GM21515 (cell line): ENCODE results near the gene PIBF1.
"Not testable (repeated sequence)": the region's sequence is repeated elsewhere in the genome, so short reads cannot be mapped to it uniquely, and the experiment has no call there.

Source experiments
- ATAC-seq: cut with Tn5 transposase; IDR thresholded peaks from one replicate; pipeline ENCODE4 v1.9.1; 2021; ENCODE audit not compliant: unreplicated experiment

PIBF1 gene, protein sequence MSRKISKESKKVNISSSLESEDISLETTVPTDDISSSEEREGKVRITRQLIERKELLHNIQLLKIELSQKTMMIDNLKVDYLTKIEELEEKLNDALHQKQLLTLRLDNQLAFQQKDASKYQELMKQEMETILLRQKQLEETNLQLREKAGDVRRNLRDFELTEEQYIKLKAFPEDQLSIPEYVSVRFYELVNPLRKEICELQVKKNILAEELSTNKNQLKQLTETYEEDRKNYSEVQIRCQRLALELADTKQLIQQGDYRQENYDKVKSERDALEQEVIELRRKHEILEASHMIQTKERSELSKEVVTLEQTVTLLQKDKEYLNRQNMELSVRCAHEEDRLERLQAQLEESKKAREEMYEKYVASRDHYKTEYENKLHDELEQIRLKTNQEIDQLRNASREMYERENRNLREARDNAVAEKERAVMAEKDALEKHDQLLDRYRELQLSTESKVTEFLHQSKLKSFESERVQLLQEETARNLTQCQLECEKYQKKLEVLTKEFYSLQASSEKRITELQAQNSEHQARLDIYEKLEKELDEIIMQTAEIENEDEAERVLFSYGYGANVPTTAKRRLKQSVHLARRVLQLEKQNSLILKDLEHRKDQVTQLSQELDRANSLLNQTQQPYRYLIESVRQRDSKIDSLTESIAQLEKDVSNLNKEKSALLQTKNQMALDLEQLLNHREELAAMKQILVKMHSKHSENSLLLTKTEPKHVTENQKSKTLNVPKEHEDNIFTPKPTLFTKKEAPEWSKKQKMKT

DNA sequence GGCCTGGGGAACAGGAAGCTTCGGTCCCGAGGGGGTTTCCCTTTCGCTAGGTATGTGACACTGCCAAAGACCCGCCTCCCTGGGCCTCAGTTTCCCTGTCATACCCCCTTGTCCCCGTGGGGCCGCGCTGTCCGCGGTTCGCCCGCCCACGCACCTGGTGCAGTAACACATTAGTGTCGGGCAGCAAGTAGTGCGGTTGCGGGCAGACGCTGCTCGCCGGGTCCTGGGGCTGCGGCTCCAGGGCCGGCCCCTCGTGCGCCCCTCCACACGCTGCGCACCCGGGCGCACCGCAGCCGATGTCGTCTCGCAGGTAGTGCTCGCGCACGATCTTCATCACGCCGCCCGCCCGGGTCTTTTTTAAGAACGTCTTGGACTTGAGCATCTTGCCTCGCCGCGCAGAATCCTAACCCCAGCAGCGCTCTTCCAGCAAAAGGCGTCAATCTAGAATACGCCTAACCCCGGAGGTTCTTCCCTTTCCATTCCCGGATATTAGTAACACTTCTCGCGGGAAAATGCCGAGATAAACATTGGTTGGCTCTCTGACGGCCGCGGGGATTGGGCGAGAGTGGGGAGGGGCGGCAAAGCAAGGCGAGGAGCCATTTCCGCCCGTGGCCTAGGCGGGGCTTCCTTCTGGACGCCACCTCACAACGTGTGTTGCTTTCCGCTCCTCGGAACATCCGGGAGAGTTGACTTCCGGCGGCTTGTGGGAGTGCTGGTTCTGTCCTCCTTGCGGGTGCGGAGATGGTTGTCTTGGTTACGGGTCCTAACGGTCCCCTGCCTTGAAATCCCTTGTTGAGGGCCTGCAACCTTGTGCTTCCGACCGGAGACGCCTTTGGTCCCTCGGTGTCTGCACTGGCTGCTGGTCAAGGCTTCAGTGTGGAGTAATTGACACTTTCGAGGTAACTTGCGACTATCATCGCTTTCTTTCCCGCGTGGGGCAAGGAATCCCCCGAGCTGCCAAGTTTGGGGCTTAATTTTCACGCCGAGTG, at the start of gene PIBF1, which contains the start of gene DIS3:
PIBF1 (plus strand) TSS at position 683 of the 989 bp plus-strand sequence. CDS start 1,337 bp downstream, outside the sequence.
DIS3 (minus strand) TSS at position 450 of the 989 bp plus-strand sequence; CDS start at position 382, 68 bp downstream.
- peak; percentile 99 for ATAC-seq

DNA sequence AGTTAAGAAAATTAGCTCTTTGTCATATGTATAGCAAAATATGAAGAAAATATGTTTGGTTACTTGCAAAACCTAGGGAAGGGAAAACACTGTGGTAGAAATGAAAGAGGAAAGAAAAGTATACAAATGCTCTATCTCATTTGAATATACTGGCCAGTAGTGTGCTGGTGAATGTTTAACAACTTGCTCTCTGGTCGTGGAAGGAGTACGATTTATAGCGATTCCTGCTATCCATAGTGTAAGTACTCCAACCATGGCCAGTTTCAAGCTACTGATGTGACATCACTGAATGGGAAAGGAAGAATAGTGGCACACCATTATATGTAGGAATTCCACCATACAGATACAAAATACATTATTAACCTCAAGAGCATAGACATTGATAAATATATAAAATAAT, 44.9 kb upstream of the PIBF1 start:
- no peak for ATAC-seq

DNA sequence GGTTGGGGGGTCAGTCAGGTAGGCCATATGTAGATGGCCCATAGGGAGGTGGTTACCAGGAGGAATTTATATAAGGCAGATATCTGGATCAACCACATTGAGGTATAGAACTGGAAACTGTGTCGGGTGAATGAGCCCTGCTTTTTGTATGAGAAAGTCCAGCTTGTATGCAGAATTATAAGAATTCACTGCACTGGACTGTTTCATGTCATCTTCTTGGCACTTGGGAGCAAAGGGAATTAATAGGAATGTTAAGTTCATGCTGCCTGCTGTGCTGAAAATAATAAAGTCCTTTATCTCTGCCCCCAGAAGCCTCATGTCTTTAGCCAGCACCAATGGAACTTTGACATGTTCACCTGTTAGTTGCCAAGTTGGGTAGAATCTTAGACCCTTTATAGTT, 41.9 kb upstream of the PIBF1 start:
- ATAC-seq, result no peak

DNA sequence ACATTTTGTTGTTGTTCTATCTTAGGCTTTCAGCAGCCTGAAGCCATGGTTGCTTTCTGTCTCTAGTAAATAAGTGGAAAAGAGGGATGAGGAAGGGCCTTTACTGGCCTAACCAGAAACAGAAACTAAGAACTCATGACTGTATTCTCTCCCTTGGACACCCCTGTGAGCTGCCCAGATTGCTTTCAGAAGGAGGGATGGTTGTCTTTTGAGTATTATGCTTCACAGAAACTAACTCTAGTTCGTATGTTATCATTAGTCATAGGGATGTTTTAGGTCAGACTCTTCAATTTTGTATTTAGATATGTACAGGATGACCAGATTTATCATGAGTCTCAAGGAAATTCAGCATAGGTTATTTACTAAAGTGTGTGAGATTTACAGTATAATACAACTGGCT, 36.7 kb upstream of the PIBF1 start:
- ATAC-seq, result no peak

DNA sequence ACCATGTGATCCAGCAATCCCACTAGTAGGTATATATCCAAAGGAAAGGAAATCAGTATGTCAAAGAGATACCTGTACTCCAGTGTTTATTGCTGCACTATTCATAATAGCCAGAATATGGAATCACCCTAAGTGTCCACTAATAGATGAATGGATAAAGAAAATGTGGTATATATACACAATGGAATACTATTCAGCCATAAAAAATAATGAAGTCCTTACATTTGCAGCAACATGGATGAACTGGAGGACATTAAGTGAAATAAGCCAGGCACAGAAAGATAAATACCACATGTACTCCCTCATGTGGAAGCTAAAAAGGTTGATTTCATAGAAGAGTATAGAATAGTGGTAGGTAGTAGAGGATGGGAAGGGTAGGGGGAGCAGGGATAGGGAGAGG, 30.7 kb upstream of the PIBF1 start:
- ATAC-seq, result no peak

DNA sequence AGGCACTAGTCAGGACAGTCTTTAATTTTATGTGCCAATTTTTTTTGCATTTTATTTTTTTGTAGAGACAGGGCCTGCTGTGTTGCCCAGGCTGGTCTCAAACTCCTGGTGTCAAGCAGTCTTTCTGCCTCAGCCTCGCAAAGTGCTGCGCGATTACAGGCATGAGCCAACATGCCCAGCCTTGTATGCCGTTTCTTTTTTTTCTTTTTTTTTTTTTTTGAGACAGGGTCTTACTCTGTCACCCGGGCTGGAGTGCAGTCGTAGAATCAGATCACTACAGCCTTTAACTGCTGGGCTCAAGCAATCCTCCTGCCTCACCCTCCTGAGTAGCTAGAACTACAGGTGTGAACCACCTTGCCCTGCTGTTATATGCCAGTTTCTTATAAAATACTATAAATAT, 27.8 kb upstream of the PIBF1 start:
- no peak for ATAC-seq

DNA sequence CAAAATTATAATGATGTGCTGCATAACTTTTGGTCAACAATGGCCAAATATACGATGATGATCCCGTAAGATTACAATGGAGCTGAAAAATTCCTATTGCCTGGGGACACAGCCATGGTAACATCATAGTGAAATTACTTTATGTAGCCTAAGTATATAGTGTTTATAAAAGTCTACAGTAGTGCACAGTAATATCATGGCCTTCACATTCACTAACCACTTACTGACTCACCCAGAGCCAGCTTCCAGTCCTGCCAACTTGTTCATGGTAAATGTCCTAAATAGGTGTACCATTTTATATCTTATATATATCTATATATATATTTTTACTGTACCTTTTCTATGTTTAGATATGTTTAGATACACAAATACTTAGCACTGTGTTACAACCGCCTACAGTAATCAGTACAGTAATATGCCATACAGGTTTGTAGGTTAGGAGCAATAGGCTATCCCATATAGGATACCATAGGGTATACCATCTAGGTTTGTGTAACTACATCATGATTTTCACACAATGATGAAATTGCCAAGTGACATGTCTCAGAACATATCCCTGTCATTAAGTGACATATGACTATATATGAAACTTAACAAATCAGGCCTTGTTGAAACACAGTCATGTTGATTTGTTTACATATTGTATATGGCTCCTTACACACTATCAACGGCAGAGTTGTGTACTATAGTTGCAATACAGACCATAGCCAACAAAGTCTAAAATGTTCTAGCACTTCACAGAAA, 24.0 kb upstream of the PIBF1 start:
- no peak for ATAC-seq

DNA sequence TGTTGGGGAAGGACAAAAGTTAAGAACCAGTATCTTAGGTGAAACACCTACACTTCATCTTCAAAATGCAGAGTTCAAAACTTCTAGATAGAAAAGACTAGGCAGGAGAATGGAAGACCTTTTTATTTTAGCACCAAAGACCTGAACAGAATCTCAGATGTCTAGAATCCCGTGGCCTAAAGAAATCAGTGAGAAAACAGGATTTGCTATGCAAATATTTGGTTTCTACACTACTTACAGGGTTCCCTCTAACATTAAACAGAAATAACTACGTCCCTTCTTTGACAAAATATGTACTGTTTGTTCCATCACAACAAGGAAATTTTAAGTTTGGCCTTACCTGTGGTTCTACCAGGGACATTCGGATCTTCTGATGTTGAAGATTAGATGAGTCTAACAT, 21.7 kb upstream of the PIBF1 start:
- ATAC-seq, result no peak

DNA sequence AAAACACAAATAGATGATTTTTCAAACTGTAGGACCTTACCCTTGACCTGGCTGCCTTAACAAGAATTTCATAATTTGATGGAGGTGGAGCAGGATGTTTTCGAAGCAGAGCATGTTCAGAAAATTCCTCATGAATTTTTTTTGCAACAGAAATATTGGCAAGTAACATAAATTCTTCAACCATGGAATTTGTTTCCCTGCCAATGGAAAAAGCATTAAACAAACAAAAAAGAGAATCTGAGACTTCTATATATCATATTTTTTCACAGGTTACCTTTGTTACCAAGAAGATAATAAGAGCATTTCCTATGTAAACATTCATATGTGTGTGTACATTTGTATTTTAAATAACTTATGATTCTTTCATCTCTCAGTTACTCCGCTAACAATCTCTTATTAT, 18.5 kb upstream of the PIBF1 start:
- no peak for ATAC-seq

DNA sequence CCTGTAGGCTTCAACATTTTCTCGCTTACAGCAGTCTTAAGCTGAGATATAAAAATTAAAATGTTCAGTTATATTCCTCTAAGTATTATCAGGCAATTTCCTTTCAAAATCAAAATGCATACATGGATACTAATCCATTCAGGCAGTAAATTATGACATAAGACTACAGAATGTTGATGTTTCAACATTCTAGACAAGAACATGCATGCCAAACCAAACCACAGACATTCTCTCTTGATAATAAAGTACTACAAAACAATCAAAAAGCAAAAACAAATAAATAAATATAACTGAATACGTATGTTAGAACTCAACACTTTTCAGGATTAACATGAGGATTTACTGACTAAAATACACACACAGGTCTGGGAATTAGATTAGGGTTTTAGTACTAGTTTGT, 7.9 kb upstream of the PIBF1 start:
- ATAC-seq, result no peak

DNA sequence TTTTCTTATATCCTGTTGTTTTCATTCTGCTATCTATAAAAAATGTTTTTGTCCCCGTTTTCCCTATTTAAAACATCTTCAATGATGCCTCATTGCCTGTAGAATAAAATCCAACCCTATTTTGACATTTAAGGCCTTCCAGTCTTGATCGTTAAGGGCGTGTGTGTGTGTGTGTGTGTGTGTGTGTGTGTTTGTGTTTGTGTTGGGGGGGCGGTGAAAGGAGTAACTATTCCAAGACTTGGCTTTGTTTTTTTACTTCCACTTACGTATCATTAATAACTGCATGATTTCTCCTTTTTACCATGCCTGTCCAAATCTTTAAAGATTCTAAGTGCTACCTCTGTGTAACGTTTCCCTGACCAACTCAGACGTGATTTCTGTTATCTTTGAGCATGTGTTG, 784 bp downstream of the PIBF1 start:
- ATAC-seq, result no peak

DNA sequence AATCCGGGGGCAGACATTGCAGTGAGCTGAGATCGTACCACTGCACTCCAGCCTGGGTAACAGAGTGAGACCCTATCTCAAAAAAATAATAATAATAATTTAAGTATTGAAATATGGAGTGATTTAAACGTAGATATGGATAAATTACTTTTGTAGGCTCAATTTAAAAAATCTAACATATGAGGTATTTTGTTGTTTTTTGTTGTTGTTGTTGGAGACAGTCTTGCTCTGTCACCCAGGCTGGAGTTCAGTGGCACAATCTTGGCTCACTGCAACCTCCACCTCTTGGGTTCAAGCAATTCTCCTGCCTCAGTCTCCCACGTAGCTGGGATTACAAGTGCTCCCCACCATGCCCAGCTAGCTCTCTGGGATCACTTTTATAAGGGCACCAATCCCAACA, 2.7 kb downstream of the PIBF1 start:
- not testable (repeated sequence) for ATAC-seq

DNA sequence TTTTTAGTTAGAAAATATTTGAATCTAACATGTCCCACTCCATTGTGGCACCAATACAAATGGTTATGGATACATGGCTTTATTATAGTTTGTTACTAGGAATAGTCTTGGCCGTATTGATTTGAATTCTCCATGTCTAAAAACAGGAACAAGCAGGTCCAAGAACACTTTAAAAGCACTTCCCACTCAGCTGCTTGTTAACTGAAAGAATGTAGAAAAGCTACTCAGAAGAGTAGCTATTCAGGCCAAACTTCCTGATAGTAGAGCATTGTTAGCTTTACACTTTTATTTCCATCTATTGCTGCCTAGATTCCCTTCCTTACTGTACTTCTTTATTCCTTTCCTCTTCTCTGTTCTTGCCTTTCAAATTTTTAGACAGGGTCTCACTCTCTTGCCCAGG, 6.9 kb downstream of the PIBF1 start:
- ATAC-seq, result no peak

DNA sequence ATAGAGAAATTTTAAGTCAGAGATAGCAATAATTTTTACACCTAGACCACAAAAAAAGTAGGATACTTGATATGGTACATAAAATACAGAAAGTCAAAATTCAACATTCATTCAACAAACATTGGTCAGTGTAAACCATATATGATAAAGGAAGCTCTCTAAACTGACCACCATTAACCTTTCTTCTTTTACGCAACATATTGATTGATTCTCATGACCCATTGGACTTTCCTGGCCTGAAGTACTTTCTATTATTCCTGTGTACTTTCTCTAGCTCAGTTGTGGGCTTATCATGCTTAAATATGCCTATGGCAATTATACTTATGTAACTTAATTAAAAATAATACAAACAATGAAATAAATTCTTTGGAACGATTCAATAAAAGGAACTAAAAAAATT, 10.7 kb downstream of the PIBF1 start:
- no peak for ATAC-seq

DNA sequence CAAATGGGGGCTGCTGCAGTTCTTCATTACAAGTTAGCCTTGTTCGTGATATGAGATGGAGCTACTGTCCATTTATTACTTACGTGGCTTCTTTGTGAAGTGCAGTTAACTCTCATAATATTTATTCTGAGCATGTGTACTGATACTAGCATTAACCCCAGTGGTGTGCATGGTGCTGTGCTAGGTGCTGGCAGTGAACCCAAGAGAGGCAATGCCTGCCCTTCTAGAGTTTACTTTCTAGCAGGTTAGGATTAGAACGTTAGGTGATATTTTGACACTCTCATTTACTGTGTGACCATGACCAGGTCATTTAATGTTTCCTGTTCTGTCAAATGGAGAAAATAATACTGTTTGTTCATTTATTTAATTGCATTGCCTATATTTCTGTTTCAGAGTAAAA, 16.9 kb downstream of the PIBF1 start:
- no peak for ATAC-seq

DNA sequence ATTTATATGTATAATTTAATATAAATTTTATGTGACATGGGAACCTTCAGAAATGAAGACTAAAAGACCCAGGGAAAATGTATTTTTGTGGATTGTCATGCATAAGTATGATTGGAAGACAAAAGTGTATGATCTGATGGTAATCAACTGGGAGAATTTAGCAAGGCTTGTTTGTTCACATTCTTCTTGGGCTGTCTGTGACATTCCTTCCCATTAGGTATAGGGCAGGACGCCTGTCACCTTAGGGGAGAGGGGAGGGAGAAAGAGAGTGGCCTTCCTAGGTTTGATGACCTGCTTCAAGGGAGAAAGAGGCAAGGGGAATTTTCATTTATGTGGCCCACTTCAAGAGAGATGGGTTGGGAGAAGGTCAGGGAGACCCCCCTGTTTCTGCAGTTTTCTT, 22.4 kb downstream of the PIBF1 start:
- ATAC-seq, result no peak

DNA sequence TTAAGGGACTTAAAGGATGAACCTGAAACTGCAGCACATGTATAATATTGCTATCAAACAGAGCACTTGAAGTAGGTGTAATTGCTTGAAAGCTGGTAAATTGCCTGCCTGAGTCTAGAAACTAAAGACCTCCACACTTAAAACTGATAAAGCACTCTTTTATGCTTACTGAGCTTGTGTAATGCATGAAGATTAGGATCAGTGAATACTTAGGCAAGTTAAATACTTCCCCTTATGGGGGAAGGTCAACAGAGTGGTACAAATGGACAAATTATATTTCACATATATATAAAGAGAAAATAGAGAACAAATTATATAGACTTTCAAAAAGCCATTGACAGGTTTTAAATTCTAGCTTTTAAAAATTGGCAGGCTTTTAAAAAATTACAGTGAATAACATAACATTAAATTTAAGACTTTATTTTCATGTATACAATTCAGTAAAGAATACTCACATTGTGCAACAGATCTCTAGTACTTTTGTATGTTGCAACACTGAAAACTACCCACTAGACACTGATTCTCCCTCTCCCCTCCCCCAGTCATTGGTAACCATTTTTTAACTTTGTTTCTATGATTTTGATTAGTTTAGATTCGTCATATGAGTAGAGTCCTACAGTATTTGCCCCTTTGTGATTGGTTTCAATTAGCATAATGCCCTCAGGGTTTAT, 23.9 kb downstream of the PIBF1 start:
- no peak for ATAC-seq

DNA sequence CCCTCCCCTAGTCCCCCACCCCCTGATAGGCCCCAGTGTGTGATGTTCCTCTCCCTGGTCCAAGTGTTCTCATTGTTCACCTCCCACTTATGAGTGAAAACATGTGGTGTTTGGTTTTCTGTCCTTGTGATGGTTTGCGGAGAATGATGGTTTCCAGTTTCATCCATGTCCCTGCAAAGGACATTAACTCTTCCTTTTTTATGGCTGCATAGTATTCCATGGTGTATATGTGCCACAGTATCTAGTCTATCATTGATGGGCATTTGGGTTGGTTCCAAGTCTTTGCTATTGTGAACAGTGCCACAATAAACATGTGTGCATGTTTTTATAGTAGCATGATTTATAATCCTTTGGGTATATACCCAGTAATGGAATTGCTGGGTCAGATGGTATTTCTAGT, 24.6 kb downstream of the PIBF1 start:
- not testable (repeated sequence) for ATAC-seq

DNA sequence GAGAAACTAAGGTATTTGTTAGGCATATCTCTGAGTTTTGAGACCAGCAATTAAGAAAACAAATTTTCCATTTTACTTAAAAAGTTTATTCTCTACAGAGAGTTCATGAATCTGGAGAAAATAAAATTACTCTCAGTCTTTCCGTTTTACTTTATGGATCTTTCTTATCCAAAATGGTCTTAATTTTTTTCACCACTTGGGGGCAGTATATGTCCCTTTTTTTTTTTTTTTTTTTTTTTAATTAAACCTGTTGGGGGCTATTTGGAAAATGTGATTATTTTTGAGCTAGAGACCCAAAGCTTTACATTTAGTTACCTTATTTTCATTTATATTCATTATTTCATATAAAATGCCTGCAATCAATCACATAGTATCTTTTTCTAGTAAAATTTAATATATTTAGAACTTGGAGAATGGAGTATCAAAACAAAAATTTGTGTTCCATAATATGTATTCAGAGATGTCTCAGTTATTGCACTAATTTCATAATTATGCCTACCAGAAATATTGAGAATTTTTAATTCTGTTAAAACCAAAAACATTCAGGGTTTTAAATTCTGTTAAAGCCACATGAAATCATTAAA, 27.1 kb downstream of the PIBF1 start:
- no peak for ATAC-seq
